Measurements from ENCODE around the gene ARPC4.

GRCh38 chr3:9750556-9751411 lies 42.1 kb upstream of the ARPC4 start:
- no peak for TF ChIP-seq POLR2A (IDR thresholded peaks at IDR 0.05; ENCODE audit: low read length)
- TF ChIP-seq GATA1 (IDR thresholded peaks at IDR 0.05; ENCODE audit: low read depth, low read length), result no peak

Data from erythroblast (primary cell).